DOHH2 (cell line): ENCODE measurements around the gene CD47.

Experiments
- H3F3A ChIP-seq: fragments of 200-600 bp; sonication (generic), shearing (Covaris generic); 2 replicates; pipeline ENCODE4 v1.6.0; 2016; ENCODE audit warnings: antibody characterized with exemption, mild to moderate bottlenecking; ENCODE audit not compliant: control insufficient read depth, insufficient read depth
- H3K27ac ChIP-seq: fragments of 200-600 bp; sonication (generic); 2 replicates; pipeline ENCODE4 v1.5.1; 2014; ENCODE audit warnings: low read depth, mild to moderate bottlenecking, low read length, moderate library complexity
- H3K27me3 ChIP-seq: fragments of 200-600 bp; sonication (generic); 2 replicates; pipeline ENCODE4 v1.6.1; 2014; ENCODE audit warnings: mild to moderate bottlenecking, low read length, mixed read lengths; ENCODE audit not compliant: control insufficient read depth
- H3K36me3 ChIP-seq: fragments of 200-600 bp; sonication (generic); 2 replicates; pipeline ENCODE4 v1.6.1; 2014; ENCODE audit warnings: mild to moderate bottlenecking, low read length, moderate library complexity, mixed read lengths; ENCODE audit not compliant: control insufficient read depth
- H3K4me1 ChIP-seq: fragments of 200-600 bp; sonication (generic); 2 replicates; pipeline ENCODE4 v1.6.1; 2014; ENCODE audit warnings: mild to moderate bottlenecking, low read length, mixed read lengths; ENCODE audit not compliant: control insufficient read depth
- H3K4me2 ChIP-seq: fragments of 200-600 bp; sonication (generic); 2 replicates; pipeline ENCODE4 v1.6.0; 2014; ENCODE audit warnings: mild to moderate bottlenecking, low read length, moderate library complexity
- H3K4me3 ChIP-seq: fragments of 200-600 bp; sonication (generic); 2 replicates; pipeline ENCODE4 v1.5.1; 2014; ENCODE audit warnings: mild to moderate bottlenecking, low read length, mixed read lengths
- H3K79me2 ChIP-seq: fragments of 200-600 bp; sonication (generic); 2 replicates; pipeline ENCODE4 v1.6.1; 2014; ENCODE audit warnings: mild to moderate bottlenecking, low read length, mixed read lengths; ENCODE audit not compliant: control insufficient read depth
- H3K9me2 ChIP-seq: fragments of 200-600 bp; sonication (generic); replicated peaks from 2 replicates; pipeline ENCODE4 v1.6.1; 2014; ENCODE audit warnings: mild to moderate bottlenecking, low read length, mixed read lengths; ENCODE audit not compliant: control insufficient read depth
- H3K9me3 ChIP-seq: fragments of 200-600 bp; sonication (generic); 2 replicates; pipeline ENCODE4 v1.6.1; 2014; ENCODE audit warnings: antibody characterized with exemption, low read length, mixed read lengths; ENCODE audit not compliant: control insufficient read depth, insufficient read depth
- H4K20me1 ChIP-seq: fragments of 200-600 bp; sonication (generic); 2 replicates; pipeline ENCODE4 v1.6.0; 2014; ENCODE audit warnings: low read depth, mild to moderate bottlenecking, antibody characterized with exemption, low read length, moderate library complexity; ENCODE audit not compliant: control insufficient read depth, insufficient read depth
- CTCF ChIP-seq: fragments of 200-600 bp; sonication (generic); IDR thresholded peaks from one replicate; pipeline ENCODE4 v1.5.1; 2014; ENCODE audit warnings: antibody characterized with exemption, mild to moderate bottlenecking, low read depth, low read length; ENCODE audit not compliant: poor library complexity, severe bottlenecking
- EZH2phosphoT487 ChIP-seq: fragments of 200-600 bp; sonication (generic); IDR thresholded peaks from 2 replicates; pipeline ENCODE4 v1.6.1; 2017; ENCODE audit warnings: borderline replicate concordance, mild to moderate bottlenecking, antibody characterized with exemption, low read length, moderate library complexity, mixed read lengths

CD47 gene

GRCh38 chr3:108053483-108053882 is 37.3 kb downstream of the CD47 start:
- H3K36me3 ChIP-seq, result peaks cover 65% of the 10 kb centered on the region
- no peaks in the 10 kb centered on the region for H3K9me2 ChIP-seq
- H3K27ac ChIP-seq, result no peak overlapping the region
- H3K27me3 ChIP-seq, result no peaks in the 10 kb centered on the region
- no peaks in the 10 kb centered on the region for H4K20me1 ChIP-seq
- H3K9me3 ChIP-seq, result no peaks in the 10 kb centered on the region
- H3K79me2 ChIP-seq, result no peaks in the 10 kb centered on the region
- no peaks in the 10 kb centered on the region for H3F3A ChIP-seq
- H3K4me1 ChIP-seq, result no peaks in the 10 kb centered on the region
- no peak overlapping the region for H3K4me3 ChIP-seq
- TF ChIP-seq CTCF (no peak), EZH2phosphoT487 (no peak)
- no peak overlapping the region for H3K4me2 ChIP-seq

GRCh38 chr3:108053067-108053466 is 37.8 kb downstream of the CD47 start:
- Histone ChIP-seq H4K20me1 (no peaks in the 10 kb centered on the region), H3K4me2 (no peak overlapping the region), H3K4me1 (no peaks in the 10 kb centered on the region), H3K4me3 (no peak overlapping the region), H3K27me3 (no peaks in the 10 kb centered on the region), H3K36me3 (peaks cover 61% of the 10 kb centered on the region), H3K9me3 (no peaks in the 10 kb centered on the region), H3K27ac (no peak overlapping the region), H3K79me2 (no peaks in the 10 kb centered on the region), H3F3A (no peaks in the 10 kb centered on the region), H3K9me2 (no peaks in the 10 kb centered on the region)
- TF ChIP-seq CTCF, result no peak
- no peak for TF ChIP-seq EZH2phosphoT487

- no peak overlapping the region for H3K27ac ChIP-seq
- no peaks in the 10 kb centered on the region for H3F3A ChIP-seq
- no peaks in the 10 kb centered on the region for H3K9me2 ChIP-seq
- TF ChIP-seq EZH2phosphoT487, result no peak
- no peak for TF ChIP-seq CTCF
- no peak overlapping the region for H3K4me2 ChIP-seq
- H3K4me1 ChIP-seq, result no peaks in the 10 kb centered on the region
- H3K9me3 ChIP-seq, result no peaks in the 10 kb centered on the region
- no peaks in the 10 kb centered on the region for H3K27me3 ChIP-seq
- H3K4me3 ChIP-seq, result no peak overlapping the region
- H3K79me2 ChIP-seq, result no peaks in the 10 kb centered on the region
- H4K20me1 ChIP-seq, result no peaks in the 10 kb centered on the region
- H3K36me3 ChIP-seq, result peaks cover 54% of the 10 kb centered on the region
Observed at GRCh38 chr3:108051005-108051404, 39.8 kb downstream of the CD47 start.

GRCh38 chr3:108047987-108048386 is 42.8 kb downstream of the CD47 start:
- no peaks in the 10 kb centered on the region for H3K9me2 ChIP-seq
- no peaks in the 10 kb centered on the region for H3K27me3 ChIP-seq
- peaks cover 43% of the 10 kb centered on the region for H3K36me3 ChIP-seq
- H3K79me2 ChIP-seq, result no peaks in the 10 kb centered on the region
- no peaks in the 10 kb centered on the region for H3K9me3 ChIP-seq
- H3K27ac ChIP-seq, result no peak overlapping the region
- H3K4me2 ChIP-seq, result no peak overlapping the region
- H4K20me1 ChIP-seq, result no peaks in the 10 kb centered on the region
- no peaks in the 10 kb centered on the region for H3F3A ChIP-seq
- H3K4me3 ChIP-seq, result no peak overlapping the region
- TF ChIP-seq CTCF (no peak), EZH2phosphoT487 (no peak)
- H3K4me1 ChIP-seq, result no peaks in the 10 kb centered on the region
